PFSK-1 (cell line): ENCODE results near the gene GALNT9.

Source experiments
- FOXP2 ChIP-seq: optimal IDR thresholded peaks from 2 replicates; pipeline ENCODE3; 2011; ENCODE audit warnings: borderline replicate concordance, control low read depth, inconsistent platforms; ENCODE audit not compliant: insufficient read depth; ENCODE audit errors: extremely low read length, extremely low read depth
- POLR2AphosphoS5 ChIP-seq: IDR thresholded peaks from 2 replicates; pipeline ENCODE4 v1.6.1; 2012; ENCODE audit warnings: low read depth, mild to moderate bottlenecking, control low read depth, low read length, moderate library complexity
- SIN3A ChIP-seq: IDR thresholded peaks from 2 replicates; pipeline ENCODE4 v1.6.1; 2012; ENCODE audit warnings: mild to moderate bottlenecking, low read length, moderate library complexity, borderline replicate concordance; ENCODE audit not compliant: insufficient read depth
- TAF1 ChIP-seq: IDR thresholded peaks from 2 replicates; pipeline ENCODE4 v1.6.1; 2012; ENCODE audit warnings: low read length, control low read depth, borderline replicate concordance; ENCODE audit not compliant: insufficient read depth
- TF ChIP-seq, protein P1 (sequence below), 2 experiments: IDR thresholded peaks; 2 replicates each; pipeline versions ENCODE4 v1.6.1 to v1.8.0; 2011 to 2012; ENCODE audit warnings: low read depth in 2 of 2, low read length in 2 of 2, control low read depth in 1 of 2, inconsistent platforms in 1 of 2, mild to moderate bottlenecking in 1 of 2, moderate library complexity in 1 of 2; ENCODE audit not compliant: insufficient read depth in 1 of 2

The GALNT9 gene

DNA sequence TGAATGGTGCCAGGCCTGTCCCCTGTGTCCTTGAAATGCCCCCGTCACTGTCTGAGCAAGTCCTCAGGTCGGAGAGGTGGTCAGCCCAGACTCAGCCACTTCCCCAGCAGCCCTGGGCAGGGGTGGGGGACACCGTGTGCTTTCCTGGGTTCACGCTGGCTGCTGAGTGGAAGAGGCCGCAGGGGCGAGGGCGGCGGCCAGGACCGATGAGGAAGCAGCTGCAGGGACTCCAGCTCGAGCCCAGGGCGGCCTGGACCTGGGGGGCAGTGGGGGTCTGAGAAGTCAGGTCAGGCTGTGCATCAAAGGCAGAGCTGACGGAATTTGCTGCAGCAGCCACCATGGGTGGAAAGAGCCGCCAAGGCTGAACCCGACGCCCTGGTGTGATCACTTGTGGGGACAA lies 156.8 kb downstream of the GALNT9 start:
- no peak for TF ChIP-seq TAF1
- TF ChIP-seq, protein P1, sequence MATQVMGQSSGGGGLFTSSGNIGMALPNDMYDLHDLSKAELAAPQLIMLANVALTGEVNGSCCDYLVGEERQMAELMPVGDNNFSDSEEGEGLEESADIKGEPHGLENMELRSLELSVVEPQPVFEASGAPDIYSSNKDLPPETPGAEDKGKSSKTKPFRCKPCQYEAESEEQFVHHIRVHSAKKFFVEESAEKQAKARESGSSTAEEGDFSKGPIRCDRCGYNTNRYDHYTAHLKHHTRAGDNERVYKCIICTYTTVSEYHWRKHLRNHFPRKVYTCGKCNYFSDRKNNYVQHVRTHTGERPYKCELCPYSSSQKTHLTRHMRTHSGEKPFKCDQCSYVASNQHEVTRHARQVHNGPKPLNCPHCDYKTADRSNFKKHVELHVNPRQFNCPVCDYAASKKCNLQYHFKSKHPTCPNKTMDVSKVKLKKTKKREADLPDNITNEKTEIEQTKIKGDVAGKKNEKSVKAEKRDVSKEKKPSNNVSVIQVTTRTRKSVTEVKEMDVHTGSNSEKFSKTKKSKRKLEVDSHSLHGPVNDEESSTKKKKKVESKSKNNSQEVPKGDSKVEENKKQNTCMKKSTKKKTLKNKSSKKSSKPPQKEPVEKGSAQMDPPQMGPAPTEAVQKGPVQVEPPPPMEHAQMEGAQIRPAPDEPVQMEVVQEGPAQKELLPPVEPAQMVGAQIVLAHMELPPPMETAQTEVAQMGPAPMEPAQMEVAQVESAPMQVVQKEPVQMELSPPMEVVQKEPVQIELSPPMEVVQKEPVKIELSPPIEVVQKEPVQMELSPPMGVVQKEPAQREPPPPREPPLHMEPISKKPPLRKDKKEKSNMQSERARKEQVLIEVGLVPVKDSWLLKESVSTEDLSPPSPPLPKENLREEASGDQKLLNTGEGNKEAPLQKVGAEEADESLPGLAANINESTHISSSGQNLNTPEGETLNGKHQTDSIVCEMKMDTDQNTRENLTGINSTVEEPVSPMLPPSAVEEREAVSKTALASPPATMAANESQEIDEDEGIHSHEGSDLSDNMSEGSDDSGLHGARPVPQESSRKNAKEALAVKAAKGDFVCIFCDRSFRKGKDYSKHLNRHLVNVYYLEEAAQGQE (IDR thresholded peaks at IDR 0.05; ENCODE audit: insufficient read depth in 1 of 2, low read depth in 2 of 2, low read length in 2 of 2), result no peak

DNA sequence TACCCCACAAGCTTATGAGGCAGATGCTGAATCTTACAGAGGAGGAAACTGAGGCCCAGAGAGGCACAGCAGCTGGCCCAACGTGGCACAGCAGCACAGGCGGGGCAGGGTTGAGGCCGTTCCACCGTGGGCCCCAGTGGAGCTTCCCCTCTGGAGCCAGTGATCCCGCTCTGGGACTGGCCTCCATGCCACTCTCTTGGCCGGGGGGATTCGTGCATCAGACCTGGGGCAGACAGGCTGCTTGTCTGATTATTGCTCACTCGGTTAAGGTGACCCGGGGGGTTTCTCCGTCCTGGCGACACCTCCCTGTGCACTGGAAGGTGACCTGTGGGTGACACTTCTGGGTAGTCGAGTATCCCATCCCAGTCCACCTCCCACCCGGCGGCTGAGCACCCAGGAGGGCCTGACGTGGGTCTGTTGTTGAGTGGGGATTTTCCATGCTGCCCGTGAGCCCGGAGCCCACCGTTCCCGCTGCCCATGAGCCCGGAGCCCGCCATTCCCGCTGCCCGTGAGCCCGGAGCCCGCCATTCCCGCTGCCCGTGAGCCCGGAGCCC lies 157.3 kb downstream of the GALNT9 start:
- TF ChIP-seq TAF1 (no peak), FOXP2 (no peak), SIN3A (no peak), POLR2AphosphoS5 (no peak)
- TF ChIP-seq, protein P1 (IDR thresholded peaks at IDR 0.05; ENCODE audit: insufficient read depth in 1 of 2, low read depth in 2 of 2, low read length in 2 of 2), result no peak

DNA sequence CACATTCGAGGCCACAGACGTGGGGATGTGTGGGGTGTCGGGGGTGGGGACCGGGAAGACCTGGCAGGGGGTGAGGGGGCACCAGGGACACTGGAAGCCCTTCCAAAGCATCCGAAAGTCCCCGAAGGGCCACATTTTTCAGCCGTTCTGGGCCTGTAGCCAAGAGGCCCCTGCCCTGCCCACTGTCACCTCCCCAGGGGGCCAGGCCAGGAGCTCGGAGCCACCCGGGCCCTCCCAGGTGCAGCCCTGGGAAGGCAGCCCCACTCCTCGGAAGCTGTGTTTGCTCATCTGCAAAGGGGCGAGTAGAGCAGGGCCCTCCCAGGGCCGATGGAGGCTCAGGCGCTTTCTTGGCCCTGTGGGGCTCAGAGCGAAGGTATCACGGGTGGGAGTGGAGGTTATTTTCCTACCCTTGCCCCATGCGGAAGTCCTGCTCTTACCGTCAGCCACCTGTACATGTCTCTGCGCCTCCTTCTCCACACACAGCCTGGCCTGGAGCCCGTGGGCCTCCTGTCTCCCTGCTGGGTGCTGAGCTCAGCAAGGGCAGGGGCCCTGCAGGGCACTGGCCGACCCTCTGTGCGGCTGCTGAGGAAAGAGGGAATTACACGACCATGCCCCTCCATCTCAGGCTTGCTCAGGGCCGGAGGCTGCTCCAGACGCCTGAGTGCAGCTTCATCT lies 158.0 kb downstream of the GALNT9 start:
- TF ChIP-seq POLR2AphosphoS5 (no peak), TAF1 (no peak), FOXP2 (no peak), SIN3A (no peak)
- TF ChIP-seq, protein P1 (IDR thresholded peaks at IDR 0.05; ENCODE audit: insufficient read depth in 1 of 2, low read depth in 2 of 2, low read length in 2 of 2), result no peak

DNA sequence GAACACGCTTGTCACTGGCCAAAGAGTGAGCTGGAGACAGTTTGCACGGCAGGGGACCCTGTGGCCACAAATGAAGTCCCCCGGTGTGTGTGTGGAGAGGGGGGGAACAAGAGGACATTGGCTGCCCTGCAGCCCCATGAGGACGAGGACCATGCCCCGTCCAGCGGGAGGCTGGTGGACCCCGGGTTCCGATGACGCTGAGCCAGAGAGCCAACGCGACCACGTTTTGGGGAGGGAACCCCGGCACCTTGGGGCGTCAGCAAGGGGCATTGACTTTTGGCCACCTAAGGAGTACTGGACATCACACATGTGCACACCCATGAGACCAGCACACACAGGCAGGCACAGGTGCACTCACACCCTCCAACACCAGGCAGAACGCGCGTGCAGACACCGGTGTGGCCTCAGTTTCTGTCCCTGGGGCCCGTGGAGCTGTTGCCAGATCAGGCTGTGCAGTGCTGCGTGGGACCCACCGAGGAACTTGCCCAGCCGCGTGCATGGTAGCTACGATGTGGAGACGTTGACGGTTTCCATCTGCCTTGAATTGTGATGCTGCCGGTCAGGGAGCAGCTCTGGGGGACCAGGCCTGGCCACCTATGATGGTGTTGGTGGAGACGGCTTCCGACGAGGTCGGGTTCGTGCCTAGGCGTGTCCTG lies 158.6 kb downstream of the GALNT9 start:
- TF ChIP-seq, protein P1 (IDR thresholded peaks at IDR 0.05; ENCODE audit: insufficient read depth in 1 of 2, low read depth in 2 of 2, low read length in 2 of 2), result no peak
- no peak for TF ChIP-seq FOXP2
- TF ChIP-seq SIN3A, result no peak
- no peak for TF ChIP-seq POLR2AphosphoS5
- TF ChIP-seq TAF1, result no peak
